Measurements from ENCODE around the gene HSFX3. TPM values are rescaled to one million over a fixed set of nuclear protein-coding genes. Genes with fewer than 3 reads are reported as not detected.

Gene HSFX3
- total RNA-seq, 1 experiment from 2014 or later = 0.96 TPM

- TF ChIP-seq CTCF (IDR thresholded peaks at IDR 0.05 in 2 of 3, conservative IDR thresholded peaks at IDR 0.05 in 1 of 3; ENCODE audit: borderline replicate concordance in 1 of 3, insufficient read depth in 1 of 3, low read depth in 2 of 3, low read length in 2 of 3) (no peak), MAX (IDR thresholded peaks at IDR 0.05) (no peak)
Measured at GRCh38 chrX:149518236-149518635, 31.5 kb downstream of the HSFX3 start (continued).

DNA sequence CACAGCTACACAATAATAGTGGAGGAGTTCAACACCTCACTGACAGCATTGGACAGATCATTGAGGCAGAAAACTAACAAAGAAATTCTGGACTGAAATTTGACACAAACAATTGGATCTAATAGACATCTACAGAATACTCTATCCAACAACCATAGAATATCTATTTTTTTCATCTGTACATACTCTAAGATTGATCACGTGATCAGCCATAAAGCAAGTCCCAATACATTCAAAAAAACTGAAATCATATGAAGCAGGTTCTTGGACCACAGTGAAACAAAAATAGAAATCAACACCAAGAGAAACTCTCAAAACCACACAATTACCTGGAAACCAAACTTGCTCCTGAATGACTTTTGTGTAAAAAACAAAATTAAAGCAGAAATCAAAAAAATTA lies 32.4 kb downstream of the HSFX3 start:
- Histone ChIP-seq H3K4me1 (ENCODE audit: control insufficient read depth in 1 of 2, insufficient read depth in 2 of 2, low read length in 2 of 2) (peaks cover 3 to 8% of the 10 kb centered on the region in 2 experiments; a peak in 2 of 4 replicates), H3K27ac (ENCODE audit: low read depth, low read length) (no peak overlapping the region), H3K36me3 (ENCODE audit: control insufficient read depth in 1 of 2, insufficient read depth in 2 of 2, low read length in 2 of 2) (no peaks in the 10 kb centered on the region), H3K79me2 (ENCODE audit: insufficient read depth, low read length) (no peaks in the 10 kb centered on the region), H3K27me3 (ENCODE audit: insufficient read depth, low read length) (no peaks in the 10 kb centered on the region), H3K9me3 (ENCODE audit: control insufficient read depth in 1 of 2, insufficient read depth in 1 of 2, low read depth in 1 of 2, low read length in 2 of 2) (no peaks in the 10 kb centered on the region), H3K4me2 (ENCODE audit: low read length) (no peak overlapping the region), H3K9me2 (ENCODE audit: insufficient read depth) (no peaks in the 10 kb centered on the region), H3K4me3 (replicated peaks in 1 of 2; ENCODE audit: low read depth in 1 of 2, low read length in 2 of 2) (no peak overlapping the region), H4K20me1 (ENCODE audit: insufficient read depth) (no peaks in the 10 kb centered on the region), H2AFZ (ENCODE audit: low read depth, low read length, poor library complexity, severe bottlenecking) (no peak overlapping the region), H3K9ac (ENCODE audit: low read length) (no peak overlapping the region)
- intact Hi-C loops (cut with micrococcal nuclease) = no loop called here
- no TSS peak for BruUV-seq (replicated peaks)
- ChIA-PET CTCF (no interaction called here), RAD21 (ENCODE audit: low non-redundant PET in 1 of 2, low total read pairs in 2 of 2, uncharacterized antibody in 2 of 2, unreplicated experiment in 2 of 2) (no interaction called here), POLR2A (no interaction called here)
- ATAC-seq = no peak
- TF ChIP-seq POLR2AphosphoS5 (IDR thresholded peaks at IDR 0.05; ENCODE audit: low read depth, low read length) (no peak), MAX (IDR thresholded peaks at IDR 0.05) (no peak), EGR1 (IDR thresholded peaks at IDR 0.05; ENCODE audit: low read depth) (no peak), CTCF (IDR thresholded peaks at IDR 0.05 in 2 of 3, conservative IDR thresholded peaks at IDR 0.05 in 1 of 3; ENCODE audit: borderline replicate concordance in 1 of 3, insufficient read depth in 1 of 3, low read depth in 2 of 3, low read length in 2 of 3) (no peak), ELF1 (IDR thresholded peaks at IDR 0.05; ENCODE audit: borderline replicate concordance, low read depth) (no peak), ZNF274 (IDR thresholded peaks at IDR 0.05; ENCODE audit: low read depth, low read length) (no peak), JUND (IDR thresholded peaks at IDR 0.05) (no peak), YY1 (IDR thresholded peaks at IDR 0.05; ENCODE audit: extremely low read depth, insufficient replicate concordance, low read depth, low read length) (no peak), RAD21 (IDR thresholded peaks at IDR 0.05; ENCODE audit: low read depth) (no peak), EZH2phosphoT487 (IDR thresholded peaks at IDR 0.05; ENCODE audit: borderline replicate concordance) (no peak), REST (IDR thresholded peaks at IDR 0.05; ENCODE audit: low read depth) (no peak), SRF (IDR thresholded peaks at IDR 0.05; ENCODE audit: low read depth) (no peak), ZFX (IDR thresholded peaks at IDR 0.05) (no peak), CBX3 (IDR thresholded peaks at IDR 0.05; ENCODE audit: low read depth) (no peak)
- TF ChIP-seq, protein P1, sequence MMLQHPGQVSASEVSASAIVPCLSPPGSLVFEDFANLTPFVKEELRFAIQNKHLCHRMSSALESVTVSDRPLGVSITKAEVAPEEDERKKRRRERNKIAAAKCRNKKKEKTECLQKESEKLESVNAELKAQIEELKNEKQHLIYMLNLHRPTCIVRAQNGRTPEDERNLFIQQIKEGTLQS (IDR thresholded peaks at IDR 0.05) = no peak
- DNase-seq (ENCODE audit: low read depth, low spot score) = no peak

All from HCT116 (cell line).